ENCODE results near the gene DCP1B.

DNA sequence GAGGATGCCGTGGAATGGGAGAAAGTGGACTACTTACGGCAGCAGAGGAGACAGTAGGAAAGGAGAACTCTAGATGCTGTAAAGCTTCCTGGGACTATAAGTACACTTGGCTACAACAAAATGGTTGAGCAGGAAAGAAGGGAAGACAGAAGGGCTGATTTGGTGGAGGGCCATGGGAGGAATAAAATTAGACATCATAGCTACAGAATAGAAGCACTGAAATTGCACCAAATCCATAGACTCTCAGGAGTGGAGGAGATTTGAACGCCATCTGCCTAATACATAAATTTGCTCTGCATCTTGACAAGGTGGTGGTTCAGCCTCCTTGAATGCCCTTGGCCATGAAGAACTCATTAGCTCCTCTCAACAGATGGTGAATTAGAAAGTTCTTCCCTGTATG, 16.3 kb upstream of the DCP1B start:
- TF ChIP-seq, protein P1, sequence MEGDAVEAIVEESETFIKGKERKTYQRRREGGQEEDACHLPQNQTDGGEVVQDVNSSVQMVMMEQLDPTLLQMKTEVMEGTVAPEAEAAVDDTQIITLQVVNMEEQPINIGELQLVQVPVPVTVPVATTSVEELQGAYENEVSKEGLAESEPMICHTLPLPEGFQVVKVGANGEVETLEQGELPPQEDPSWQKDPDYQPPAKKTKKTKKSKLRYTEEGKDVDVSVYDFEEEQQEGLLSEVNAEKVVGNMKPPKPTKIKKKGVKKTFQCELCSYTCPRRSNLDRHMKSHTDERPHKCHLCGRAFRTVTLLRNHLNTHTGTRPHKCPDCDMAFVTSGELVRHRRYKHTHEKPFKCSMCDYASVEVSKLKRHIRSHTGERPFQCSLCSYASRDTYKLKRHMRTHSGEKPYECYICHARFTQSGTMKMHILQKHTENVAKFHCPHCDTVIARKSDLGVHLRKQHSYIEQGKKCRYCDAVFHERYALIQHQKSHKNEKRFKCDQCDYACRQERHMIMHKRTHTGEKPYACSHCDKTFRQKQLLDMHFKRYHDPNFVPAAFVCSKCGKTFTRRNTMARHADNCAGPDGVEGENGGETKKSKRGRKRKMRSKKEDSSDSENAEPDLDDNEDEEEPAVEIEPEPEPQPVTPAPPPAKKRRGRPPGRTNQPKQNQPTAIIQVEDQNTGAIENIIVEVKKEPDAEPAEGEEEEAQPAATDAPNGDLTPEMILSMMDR (IDR thresholded peaks at IDR 0.05; ENCODE audit: low read depth, low read length), result no peak
- TF ChIP-seq EZH2phosphoT487 (IDR thresholded peaks at IDR 0.05; ENCODE audit: low read depth), result no peak
